Stimulated activated CD8-positive, alpha-beta memory T cell treated with anti-CD3 and anti-CD28 coated beads, Interleukin-2, amount 100 ng/mL, for 1 hour (primary cell): Measurements from ENCODE around the gene VWA5A.
"Not testable (repeated sequence)": the region's sequence is repeated elsewhere in the genome, so short reads cannot be mapped to it uniquely, and the experiment has no call there.

Source experiments
- DNase-seq, 2 donors: peaks; one replicate each; pipeline ENCODE4 v3.0.0-alpha.2; 2020; ENCODE audit warnings: low read depth in 2 of 2

VWA5A gene

DNA sequence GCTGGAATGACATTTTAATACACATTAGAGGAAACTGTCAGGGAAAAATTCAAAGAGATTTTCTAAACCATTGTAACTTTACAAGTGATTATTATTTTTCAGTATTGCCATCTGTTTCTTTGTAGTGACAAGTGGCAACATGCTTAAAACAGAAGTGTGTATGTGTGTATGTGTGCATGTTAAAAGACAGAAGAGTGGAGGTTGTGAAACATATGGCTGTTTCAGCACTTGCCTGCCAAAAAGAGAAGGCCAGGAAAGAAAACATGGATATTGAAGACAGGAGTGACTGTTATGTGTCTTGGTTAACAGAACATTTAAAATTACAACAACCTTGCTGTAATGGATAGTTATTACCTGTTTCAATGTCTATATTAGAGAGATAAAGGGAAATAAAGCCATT, 24.3 kb upstream of the VWA5A start:
- DNase-seq = no peak

DNA sequence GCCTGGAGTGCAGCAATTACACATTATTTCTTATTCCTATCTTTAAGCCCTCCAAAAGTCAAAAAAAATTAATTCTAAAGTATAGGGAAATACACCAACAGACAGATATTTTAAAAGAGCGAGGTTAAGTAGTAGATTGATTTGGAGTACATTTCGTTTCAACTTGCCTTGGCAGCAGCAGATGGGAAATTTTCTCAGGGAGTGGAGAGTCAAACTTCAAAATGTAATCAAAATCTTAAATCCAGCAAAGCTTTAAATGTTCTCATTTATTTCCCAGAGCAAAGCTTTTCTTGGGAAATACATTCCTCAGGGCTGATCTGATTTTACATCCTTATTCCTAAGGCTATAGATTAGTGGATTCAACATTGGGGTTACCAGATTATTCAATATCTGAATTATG, 21.9 kb upstream of the VWA5A start:
- DNase-seq = no peak

GRCh38 chr11:124094731-124095130, 20.5 kb upstream of the VWA5A start:
- no peak for DNase-seq

DNA sequence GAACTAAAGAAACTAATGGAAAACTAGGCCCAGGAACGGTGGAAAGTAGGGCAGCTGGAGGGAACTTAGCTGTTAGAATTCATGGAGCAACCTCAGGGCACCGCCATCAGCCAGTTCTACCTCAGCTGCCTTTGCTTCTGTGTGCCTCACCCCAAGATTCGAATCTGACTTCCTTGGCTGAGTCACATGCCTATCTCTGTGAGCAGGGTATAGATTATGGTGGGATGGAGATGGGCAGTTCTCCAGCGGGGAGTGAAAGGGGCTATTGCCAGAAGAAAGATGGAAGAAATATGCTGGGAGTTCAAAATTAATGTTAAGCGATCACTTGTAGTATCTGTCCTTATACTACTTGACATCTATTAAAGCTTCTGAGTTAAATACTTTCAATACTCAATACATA, 18.9 kb upstream of the VWA5A start:
- no peak for DNase-seq

DNA sequence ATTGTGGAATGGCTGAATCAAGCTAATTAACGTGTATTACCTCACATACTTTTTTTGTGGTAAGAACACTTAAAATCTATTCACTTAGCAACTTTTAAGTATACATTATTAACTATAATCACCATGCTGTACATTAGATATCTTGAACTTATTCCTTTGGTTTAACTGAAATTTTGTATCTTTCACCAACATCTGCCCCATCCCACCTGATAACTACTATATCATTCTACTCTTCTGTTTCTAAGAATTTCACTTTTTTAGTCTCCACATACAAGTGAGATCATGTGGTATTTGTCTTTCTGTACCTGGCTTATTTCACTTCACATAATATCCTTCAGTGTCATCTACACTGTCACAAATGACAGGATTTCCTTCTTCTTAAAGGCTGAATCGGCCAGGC, 17.1 kb upstream of the VWA5A start:
- no peak for DNase-seq

GRCh38 chr11:124101737-124102136, 13.5 kb upstream of the VWA5A start:
- no peak for DNase-seq

DNA sequence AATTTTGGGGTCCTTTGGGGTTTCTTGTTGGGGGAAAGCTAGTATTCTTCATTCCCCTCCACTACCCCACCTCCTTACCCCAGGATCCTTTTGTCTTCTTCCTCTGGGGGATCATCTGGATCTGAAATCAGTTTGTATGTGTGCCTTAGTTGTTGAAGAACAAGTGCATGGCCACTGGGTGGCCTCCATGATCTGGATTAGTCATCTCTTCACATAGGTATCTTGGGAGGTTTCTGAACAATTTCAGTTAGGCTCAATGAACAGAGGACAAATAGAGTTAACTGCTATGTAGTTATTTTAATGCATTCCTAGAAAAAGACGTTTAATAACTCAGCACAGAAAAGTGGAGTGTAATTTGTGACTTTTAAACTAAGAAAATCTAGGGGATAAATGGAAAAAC, 7.1 kb upstream of the VWA5A start:
- no peak for DNase-seq

DNA sequence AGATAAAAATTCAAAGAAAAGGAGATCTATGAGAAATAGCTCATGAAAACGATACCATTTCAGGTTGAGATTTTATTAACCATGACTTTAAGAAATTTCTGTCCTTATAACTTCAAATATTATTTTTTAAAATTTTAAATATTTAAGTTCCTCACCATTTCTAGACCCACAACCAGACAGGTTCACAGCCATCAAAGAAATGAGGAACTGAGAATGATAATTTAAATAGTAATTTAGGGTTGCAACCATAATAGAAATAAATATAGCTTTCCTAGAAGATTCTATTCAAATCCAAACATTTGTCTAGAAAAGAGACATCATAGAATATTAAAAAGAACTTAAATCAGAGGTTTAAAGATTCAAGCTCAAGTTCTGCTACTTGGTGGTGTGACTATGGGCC, 5.9 kb upstream of the VWA5A start:
- DNase-seq = no peak

DNA sequence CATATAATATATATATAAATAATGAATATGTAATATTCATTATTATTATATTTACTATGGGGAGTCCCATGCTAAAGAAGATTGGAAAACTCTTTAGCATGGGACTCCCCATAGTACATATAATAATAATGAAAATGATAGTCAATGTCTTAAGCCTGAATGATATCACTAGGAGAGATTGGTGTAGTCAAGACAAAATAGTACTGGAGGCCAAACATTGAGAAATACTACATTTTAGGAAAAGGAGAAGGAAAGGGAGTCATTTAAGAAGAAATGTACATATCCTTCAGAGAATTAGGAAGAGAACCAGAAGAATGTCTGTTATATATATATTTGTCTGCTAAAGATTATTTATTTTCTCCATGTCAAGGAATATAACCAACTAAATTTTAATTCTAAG, 5.0 kb upstream of the VWA5A start:
- DNase-seq = no peak

- no peak for DNase-seq
These were observed 1.4 kb upstream of the VWA5A start for GRCh38 chr11:124113890-124114289.

GRCh38 chr11:124115782-124116616, 749 bp downstream of the VWA5A start:
- DNase-seq = no peak

- DNase-seq = no peak
These were observed 3.9 kb downstream of the VWA5A start for GRCh38 chr11:124119103-124119502.

DNA sequence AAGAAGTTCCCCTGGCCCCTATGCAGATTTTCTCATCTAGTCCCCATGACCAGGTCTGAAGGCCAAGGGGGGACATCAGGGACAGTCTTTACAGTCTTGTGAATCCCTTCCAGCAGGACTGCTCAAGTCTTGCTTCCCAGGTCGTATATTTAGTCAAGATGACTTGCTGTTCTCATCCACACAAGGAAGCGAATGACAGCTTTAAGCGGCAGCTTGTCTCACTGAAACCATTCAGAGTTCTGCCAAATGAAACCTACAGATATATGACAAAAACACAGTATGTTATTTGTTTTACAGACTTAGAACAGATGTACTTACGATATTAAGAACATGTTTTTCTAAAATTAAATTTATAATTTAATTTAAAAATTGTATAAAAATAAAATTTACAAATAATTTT, 5.6 kb downstream of the VWA5A start:
- DNase-seq = no peak

DNA sequence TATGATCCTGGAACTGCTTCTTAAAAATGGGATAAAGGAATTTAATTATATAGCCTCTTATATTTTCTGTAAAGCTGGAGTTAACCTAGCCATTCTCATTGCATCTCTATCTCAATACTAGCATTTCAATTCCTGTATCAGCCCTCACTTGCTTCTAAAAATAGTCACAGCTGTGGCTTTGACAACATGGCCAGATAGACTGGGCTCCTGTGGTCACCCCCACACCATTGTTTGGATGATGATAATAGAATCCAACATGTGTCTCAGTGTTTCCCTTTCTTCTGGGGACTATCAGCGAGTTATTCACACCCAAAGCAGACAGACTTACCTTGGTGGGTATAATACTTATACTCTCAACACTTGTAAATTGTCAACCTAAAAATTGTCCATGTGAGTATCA, 6.9 kb downstream of the VWA5A start:
- DNase-seq = no peak

GRCh38 chr11:124123622-124124021, 8.4 kb downstream of the VWA5A start:
- no peak for DNase-seq

- not testable (repeated sequence) for DNase-seq
These were observed 11.9 kb downstream of the VWA5A start for GRCh38 chr11:124127134-124127533.

DNA sequence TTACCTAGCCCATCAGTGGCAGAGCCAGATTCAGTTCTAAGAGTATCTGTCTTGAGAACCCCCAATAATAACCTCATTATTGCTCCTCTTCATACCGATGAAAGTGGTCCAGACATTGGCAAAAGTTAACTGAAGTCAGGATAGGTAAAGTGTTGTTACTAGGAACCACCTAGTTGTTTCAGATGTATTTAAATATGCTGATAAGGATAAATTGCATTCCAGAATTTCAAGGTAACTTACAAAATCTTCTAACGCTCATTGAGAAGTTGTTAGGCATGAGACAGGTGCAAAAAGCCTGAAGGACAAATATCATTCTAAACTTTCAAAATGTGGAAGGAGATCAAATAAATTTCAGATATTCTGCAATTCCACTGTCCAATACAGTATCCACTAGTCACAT, 27.8 kb downstream of the VWA5A start:
- DNase-seq = no peak

DNA sequence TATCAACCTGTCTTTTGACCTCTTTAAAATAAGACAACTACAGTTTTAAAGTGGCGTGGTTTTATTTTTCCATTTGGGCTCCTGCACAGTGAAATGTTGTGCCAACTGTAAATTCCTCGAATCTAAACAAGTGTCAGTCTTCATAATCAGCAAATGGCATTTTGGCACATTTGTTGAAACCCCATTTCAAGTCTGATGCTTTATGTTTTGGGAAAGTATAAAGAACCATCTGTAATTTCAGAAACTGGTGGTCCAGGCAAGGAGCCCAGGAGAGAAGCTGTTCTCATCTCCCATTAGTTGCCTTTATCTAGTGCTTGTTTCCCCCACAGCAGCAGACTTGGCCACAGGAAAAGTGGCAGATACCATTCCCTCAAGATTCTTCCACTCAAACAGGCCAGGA, 32.7 kb downstream of the VWA5A start:
- DNase-seq = no peak

- DNase-seq = no peak
These were observed 35.4 kb downstream of the VWA5A start for GRCh38 chr11:124150684-124151083.

DNA sequence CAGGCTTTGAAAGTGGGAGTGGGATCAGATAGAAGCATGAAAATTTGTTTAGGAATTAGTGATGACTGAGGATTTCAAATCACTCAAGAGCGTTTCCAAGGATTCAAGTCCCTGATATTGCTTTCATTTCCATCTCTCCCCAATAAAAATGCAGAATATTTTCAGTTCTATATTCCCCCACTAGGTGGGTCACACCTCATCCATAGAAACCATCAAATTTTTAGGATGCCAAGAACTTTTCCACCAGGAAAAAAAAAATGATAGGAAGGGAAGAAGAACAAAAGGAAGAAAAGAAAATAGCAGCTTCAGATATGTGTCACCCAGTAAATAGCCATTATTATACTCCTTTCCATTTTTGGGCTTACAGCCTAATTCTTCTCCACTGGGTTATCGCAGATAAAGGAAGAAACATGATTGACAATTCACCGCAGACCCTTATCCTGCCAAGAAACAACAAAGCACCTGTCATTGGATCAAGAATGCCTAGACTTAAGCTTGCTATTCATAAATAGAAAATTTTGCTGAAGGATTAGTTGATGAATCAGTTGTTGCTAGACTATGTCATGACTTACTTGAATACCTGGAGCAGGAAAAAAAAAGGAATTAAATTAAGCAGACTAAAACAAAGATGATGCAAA, 37.6 kb downstream of the VWA5A start:
- DNase-seq = no peak

- no peak for DNase-seq
These were observed 38.6 kb downstream of the VWA5A start for GRCh38 chr11:124153821-124154220.

- DNase-seq = no peak
These were observed 44.2 kb downstream of the VWA5A start for GRCh38 chr11:124159481-124159880.

GRCh38 chr11:124160986-124161385, 45.7 kb downstream of the VWA5A start:
- DNase-seq = no peak

DNA sequence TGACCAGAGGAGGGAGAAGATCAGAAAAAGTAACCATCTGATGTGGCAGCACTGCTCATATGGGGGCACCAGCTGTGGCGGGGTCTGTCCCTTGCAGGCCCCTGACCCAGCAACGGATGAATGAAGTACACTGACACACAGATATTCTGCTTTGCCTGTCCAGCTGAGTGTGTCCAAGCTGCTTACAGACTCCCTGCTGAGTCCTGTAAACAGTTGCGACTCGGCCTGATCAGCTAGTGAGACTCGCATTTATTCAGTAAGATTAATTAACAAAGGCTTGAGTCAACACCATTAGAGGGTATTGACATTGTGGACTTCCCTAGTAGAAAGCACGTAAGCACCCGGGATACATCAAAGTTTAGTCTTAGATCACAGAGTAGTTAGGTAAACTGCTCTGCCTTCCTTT, 52.6 kb downstream of the VWA5A start:
- DNase-seq = no peak
